Right lung (tissue), 5 donors: ENCODE measurements around the gene IPO11. TPM values are rescaled to one million over a fixed set of nuclear protein-coding genes. Genes with fewer than 3 reads are reported as not detected.
"Not testable (repeated sequence)": the region's sequence is repeated elsewhere in the genome, so short reads cannot be mapped to it uniquely, and the experiment has no call there.

Experiments
- DNase-seq, 2 donors: peaks; one replicate each; pipeline ENCODE4 v3.0.0-alpha.2; 2013
- polyA plus RNA-seq, 5 donors: library from polyadenylated mRNA; unstranded; fragments of 120-200 nt; gene quantifications; one replicate each; pipeline versions ENCODE4 v1.2.1 to v1.2.3, GENCODE V29; 2013; ENCODE audit warnings: inconsistent platforms in 1 of 5, low replicate concordance in 1 of 5; ENCODE audit not compliant: insufficient read length in 5 of 5, insufficient read depth in 1 of 5

Gene IPO11
- polyA plus RNA-seq, 5 donors, result 29.4 to 44.7 (median 41.1) TPM

DNA sequence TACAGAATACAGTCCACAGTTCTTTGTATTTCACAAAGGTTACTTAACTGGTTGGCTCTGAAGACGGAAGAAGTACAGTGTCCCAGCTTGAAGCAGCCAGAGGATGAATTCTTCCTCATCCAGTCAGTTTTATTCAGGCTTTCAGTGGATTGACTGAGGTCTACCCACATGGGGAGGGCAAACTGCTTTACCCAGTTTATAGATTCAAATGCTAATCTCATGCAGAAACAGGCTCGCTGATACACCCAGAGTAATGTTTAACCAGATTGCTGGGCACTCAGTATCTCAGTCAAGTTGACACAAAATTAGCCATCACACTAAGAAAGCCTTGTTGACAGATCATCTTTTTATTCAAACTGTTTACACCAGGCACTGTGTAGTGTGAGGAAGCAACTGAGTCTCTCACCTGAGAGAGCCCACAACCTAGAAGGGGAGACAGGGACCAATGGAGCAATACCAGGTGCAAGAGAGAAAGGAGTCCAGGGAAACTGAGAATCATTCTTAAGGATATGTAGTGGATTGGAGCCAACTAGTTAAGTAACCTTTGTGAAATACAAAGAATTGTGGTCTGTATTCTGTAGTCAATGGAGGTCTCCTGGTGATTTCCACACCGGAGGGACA lies 181.9 kb downstream of the IPO11 start:
- DNase-seq, result no peak

DNA sequence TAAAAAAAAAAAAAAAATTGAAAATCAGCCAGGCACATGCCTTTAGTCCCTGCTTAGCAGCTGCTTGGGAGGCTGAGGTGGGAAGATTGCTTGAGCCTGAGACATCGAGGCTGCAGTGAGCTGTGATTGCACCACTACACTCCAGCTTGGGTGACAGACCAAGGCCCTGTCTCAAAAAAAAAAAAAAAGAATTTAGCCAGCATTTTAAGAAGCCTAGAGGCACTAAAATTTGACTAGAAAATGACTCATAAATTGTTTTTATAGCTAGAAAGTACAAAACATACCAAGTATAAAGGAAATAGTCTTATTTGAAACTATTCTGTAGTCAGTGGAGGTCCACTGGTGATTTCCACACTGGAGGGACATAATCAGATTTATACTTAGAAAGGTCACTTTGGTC lies 183.5 kb downstream of the IPO11 start:
- no peak for DNase-seq

DNA sequence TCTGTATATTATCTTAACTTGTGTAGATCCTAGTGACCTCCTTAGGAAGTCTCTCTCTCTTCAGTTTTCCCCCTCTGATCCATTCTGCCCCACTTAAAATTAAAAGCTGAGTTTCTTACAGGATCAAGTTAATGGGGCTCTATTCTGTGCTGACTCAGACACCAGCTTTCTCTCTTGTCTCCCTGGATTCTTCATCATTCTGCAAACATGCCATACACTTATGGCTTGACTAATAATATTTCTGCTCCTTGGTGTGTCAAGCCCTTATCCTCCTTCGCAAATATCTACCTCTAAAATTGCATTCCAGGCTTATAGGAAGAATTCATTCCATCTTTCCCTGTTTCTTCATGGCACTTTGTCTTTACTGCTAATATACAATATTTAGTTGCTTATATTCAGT lies 184.1 kb downstream of the IPO11 start:
- DNase-seq, result no peak

DNA sequence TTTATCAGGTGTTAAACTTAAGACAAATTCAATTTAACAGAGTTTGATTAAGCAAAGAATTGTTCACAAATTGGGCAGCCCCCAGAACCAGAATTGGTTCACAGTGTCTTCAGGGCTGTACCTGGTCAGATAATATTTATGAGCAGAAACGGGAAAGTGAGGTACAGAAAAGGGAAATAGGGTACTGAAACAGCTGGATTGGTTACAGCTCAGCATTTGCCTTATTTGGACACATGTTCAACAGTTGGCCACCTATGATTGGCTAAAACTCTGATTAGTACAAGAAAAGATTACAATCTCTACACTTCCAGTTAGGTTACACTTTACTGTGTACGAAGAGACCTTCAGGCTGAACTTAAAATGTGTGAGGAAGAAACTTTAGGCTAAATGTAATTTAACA lies 184.8 kb downstream of the IPO11 start:
- DNase-seq, result no peak

DNA sequence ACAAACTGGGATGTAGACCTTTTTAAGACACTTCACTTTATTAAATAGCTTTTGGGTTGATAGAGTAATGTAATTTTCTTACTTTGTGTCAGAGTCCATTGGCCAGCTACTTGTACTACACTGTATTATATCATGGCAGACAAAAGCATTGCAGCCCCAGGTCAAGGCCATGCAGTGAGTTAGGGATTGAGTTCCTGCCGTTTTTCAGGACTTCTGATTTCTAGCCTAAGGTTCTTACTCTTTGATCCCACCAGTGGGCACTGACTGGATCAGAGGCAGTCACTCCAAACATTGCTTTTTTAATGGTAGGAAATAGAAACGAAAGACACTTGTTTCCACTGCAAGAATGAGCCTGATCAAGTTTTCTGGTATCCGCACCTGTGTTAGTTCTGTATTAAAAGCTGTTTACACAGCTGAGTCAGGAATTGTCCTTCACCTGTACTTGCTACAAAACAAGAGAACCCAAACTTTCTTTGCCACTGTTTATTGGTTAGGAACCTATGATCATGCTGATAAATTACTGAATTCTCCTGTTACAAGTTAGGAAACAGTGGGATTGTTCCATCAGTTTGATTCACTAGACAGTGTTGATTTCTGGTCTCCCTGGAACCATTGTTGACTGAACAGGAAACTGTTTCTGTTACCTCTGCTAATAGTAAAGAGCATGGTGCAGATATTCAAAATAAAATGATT lies 188.1 kb downstream of the IPO11 start:
- no peak for DNase-seq

DNA sequence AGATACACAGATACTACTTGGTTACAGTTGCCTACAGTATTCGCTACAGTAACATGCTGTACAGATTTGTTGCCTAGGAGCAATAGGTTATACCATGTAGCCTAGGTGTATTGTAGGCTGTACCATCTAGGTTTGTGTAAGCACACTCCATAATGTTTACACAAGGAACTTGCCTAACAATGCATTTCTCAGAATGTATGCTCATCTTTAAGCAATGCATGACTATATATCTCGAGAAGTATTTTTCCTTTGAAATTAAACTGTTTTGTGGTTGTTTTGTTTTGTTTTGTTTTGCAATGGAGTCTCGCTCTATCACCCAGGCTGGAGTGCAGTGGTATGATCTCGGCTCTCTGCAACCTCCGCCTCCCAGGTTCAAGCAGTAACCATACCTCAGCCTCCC lies 191.4 kb downstream of the IPO11 start:
- no peak for DNase-seq

DNA sequence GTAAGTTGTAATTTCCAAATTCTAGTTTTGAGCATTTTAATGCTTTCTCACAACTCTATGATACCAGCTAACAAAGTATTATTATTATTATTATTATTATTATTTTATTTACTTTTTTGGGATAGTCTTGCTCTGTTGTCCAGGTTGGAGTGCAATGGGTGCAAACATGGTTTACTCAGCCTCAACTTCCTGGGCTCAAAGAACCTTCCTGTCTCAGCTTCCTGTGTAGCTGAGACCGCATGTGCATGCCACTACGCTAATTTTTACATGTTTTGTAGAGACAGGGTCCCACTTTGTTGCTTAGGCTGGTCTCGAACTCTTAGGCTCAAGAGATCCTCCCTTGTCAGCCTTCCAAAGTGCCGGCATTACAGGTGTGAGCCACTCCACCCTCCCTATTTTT lies 193.1 kb downstream of the IPO11 start:
- no peak for DNase-seq

DNA sequence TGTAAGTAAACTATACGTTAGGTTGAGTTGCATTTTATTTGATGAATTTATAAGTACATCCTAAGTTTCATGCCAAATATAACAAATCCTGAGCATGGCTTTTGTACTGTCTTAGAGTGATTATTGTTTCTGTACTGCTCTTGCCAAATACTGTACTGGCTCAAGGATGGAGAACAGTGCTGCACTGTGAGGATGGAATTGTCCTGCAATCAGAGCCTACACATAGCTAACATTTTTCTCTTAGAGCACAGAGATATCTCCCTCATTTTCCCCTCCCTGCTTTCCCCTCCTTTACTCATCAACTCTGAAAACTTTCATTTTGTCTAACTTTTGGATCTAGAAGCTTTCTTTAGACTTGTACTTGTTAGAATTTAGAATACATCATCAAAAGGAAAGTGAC lies 194.3 kb downstream of the IPO11 start:
- DNase-seq, result no peak

DNA sequence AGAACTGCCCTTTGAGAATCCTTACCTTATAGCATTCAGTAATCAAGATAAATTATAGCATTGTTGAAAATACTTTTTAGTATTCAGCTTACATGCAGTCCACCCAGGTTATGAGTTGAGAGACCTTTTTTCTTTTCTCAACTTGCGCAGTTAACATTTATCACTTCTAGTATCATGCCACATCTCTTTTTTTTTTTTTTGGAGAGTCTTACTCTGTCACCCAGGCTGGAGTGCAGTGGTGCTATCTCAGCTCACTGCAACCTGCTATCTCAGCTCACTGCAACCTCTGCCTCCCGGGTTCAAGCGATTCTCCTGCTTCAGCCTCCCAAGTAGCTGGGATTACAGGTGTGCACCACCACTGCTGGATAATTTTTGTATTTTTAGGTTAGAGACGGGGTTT lies 195.1 kb downstream of the IPO11 start:
- no peak for DNase-seq

DNA sequence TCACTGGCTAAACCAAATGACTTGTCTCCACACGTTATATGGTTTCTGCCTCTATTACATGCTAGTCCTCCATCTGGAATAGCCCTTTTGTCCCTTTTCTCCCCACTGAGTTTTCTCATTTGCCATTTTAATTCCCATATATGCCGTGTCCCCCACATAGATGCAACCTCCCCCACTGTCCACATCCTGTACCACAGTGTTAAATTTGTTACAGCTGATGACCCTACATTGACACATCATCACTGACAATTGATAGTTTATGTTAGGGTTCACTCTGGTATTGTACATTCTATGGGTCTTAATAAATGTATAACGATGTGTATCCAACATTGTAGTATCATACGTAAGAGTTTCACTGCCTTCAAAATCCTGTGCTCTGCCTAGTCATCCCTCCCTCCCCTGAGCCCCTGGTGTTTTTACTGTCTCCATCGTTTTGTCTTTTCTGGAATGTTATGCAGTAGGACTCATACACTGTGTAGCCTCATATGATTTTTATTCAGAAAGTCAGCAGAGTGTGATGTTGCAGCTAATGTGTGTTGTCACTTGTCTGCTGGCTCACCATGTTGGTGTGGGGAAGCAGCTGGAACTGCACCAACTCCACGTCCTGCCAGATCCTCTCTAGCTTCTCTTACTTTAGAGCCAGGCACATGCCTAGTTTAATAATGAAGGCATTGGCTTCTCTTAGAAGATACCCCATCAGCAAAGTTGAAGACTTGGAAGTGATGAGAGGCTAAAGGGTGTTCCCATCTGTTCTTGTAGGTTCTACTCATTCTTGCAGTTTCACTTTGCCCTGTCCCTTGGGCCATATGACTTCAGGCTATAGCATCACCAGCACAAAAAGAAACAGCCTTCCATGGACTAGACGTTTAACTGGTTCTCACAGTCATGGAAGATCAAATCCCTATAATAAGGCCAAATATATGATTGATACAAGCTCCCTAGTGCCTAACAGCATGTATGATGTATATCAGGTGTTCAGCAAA lies 196.3 kb downstream of the IPO11 start:
- no peak for DNase-seq

DNA sequence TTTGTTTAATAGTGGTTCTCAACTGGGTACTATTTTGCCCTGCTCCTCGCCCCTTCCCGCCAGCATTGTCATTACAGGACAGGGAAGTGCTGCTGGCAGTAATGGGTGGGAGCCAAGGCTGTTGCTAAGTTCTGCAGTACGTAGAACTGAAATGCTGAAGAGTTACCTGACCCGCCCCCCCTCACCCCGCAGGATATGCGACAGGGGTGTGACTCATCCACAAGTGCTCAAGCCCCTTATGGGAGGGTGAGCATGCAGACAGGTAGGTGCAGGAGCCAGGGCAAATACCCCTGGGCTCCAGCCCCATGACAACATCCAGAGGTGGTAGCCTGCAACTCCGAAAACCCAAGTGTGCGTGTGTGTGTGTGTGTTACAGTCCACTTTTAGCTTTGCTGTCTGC lies 201.8 kb downstream of the IPO11 start:
- no peak for DNase-seq

DNA sequence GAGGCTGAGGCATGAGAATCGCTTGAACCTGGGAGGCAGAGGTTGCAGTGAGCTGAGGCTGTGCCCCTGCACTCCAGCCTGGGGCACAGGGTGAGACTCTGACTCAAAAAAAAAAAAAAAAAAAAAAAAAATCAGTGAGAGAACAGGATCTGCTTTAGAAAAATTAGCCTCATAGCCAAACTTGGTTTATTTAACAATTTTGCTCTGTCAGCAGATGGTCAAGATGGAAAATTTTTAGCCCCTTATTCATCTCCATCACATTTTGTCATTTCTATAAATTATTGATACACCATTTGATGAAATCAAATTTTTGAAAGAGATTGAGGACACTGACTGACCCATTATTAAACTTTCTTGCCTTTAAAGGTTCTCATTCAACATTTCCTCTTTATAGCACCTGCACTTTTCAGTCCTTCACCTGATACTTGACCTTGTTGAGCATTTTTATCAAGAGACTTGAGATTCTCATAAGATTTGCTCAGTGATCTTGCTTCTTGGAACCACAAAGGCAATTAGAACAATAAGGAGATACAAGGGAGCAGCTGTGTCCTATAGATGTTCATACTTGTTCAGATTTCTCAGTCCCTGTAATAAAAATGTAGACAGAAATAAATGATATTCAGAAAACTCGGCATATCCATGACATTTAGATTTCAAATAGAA lies 204.2 kb downstream of the IPO11 start:
- no peak for DNase-seq

DNA sequence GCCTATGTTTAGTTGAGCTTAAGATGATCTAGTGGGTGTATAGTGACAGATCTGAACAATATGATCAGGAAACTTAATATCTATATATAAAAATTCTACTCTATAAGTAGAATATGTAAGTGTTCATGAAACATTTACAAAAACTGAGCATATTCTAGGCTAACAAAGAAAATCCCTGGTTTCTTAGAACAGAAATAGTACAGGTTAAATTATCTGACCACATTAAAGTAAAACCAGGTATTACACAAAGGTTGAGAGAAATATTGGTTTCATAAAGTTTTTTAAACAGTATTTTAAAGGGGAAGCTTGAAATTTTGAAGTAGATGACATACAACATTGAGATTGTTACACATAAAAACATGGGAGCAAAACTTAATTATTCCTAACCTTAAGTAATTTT lies 205.4 kb downstream of the IPO11 start:
- no peak for DNase-seq

DNA sequence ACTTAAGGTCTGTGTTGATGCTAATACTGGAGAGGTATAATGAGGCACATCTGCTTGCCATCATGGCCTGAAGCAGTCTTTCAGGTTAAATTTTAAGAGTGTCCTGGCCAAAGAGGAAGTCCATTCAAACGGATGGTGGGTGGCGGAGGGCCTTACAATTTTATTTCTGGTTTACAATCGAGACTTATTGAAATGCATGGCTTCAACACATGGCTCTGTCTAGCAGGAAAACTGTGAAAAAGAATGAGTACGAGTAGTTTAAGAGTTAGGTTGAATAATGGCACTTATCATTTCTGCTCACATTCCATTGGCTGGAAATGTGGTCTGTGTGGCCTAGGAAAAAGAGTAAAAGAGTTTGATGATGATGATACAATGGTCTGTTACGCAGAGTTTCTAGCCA lies 208.2 kb downstream of the IPO11 start:
- DNase-seq, result no peak

DNA sequence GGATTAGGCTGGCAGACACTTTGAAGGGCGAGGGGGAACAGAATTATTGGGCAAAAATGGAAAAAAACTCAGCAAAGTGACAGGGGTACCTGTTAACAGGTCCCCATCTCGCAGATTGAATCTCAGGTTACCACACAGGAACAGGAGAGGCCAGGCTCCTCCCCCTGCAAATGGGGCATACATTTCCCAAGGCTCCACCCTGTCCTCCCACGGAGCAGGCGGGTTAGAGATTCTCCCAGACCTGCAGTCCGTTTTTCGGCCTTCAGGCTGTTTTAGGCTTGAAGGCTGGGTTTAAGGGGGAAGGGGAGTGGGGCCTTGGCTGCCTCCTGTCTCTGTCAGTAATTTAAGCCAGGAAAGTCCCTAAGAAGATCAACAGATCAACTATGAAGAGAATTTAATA lies 208.7 kb downstream of the IPO11 start:
- no peak for DNase-seq

DNA sequence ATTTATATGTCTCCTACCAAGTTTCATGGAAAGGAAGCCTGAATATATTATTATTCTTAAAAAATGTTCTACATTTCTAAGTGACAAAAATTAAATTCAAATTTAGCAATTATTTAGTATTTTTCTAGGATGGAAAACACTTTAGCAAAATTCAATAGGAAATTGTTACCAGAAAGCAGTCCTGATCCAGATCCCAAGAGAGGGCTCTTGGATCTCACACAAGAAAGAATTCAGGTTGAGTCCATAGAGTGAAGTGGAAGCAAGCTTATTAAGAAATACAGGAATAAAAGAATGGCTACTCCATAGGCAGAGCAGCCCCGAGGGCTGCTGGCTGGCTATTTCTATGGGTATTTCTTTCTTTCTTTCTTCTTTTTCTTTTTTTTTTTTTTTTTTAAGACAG lies 210.7 kb downstream of the IPO11 start:
- no peak for DNase-seq

DNA sequence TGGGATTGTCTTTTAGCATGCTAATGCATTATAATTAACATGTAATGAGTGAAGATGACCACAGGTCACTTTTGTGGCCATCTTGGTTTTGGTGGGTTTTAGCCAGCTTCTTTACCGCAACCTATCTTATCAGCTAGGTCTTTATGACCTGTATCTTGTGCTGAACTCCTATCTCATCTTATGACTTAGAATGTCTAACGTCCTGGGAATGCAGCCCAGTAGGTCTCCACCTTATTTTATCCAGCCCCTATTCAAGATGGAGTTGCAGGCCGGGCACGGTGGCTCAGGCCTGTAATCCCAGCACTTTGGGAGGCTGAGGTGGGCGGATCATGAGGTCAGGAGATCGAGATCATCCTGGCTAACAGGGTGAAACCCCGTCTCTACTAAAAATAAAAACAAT lies 211.9 kb downstream of the IPO11 start:
- not testable (repeated sequence) for DNase-seq

DNA sequence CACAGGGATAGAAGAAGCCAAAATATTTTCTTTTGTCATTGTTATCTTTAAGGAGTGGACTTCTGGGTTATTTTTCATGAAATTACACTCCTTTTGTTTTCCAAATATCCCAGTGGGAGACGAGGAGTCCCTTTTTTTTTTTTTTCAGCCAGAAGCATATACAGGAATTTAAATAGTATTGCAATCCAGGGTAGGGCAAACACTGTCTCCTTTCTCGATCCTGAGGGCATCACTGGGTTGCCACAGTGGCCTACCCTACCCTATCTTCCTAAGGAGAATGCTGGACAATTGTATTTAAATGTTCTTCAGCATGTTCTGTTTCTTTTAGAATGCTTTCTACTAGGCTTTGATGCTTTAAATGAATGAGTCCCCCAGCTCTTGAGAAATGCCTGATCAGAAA lies 214.0 kb downstream of the IPO11 start:
- no peak for DNase-seq

DNA sequence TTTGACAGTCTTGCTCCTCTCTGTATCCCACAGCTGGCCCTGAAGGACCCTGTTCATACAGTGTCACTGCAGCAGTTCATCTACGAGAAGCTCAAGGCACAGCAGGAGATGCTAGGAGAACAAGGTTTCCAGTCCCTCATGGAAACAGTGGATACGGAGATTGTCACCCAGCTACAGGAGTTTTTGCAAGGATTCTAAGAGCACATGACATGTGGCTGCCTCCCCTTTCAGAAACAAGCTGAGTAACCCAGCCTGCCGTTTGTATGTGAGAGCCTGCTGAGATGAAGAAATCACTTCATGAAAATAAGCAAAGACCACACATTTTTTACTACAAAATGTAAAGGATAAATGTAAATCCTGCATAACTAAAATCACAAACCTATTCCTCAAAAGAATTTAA lies 214.6 kb downstream of the IPO11 start:
- no peak for DNase-seq

DNA sequence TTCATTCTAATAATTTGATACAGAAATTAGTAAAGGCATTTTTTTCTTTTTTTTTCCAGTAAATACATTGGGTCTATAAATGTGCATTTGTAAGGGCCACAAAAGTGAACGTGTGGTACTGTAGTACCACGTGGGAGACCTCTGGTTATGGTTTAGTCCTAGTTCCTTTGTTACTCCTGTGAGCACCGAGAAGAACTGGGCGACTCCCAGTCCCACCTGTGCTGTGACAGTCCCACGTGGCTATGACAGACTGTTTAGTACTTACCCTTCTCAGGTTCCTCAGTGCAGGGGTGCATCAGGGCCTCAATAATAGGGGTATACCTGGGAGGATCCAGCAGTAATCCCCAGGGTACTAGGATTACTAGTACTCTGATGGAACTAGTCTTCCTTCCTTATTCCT lies 215.3 kb downstream of the IPO11 start:
- no peak for DNase-seq

DNA sequence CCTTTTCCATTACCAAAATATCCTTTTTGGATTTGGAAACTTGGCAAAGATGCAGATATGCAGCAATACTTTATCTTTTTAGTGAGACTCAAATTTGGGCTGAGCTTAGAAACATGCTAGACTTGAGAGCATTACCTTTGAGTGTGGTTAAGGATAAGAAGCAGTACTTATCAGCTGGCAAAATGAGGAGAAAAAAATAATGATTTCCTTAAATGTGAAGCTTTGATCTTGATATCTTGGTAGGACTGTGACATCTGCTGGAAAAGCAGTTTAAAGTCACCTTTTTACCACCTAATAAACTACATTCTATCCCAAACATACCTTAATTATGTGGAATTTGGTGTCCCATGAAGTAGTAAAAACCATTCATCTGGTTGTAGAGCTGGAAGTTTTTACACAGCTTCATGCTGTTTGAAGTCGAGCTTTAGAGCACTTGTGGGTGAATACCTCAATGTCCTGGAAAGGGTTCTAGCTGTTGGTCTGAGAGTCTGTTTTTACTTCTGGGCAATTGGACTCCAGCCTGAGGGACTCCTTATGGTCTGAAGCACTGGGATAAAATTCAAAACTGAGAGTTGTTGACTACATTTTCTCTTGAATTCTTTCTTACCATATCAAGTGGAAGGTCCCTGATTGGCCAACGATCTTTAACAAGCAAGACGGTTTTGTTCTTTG lies 219.5 kb downstream of the IPO11 start:
- no peak for DNase-seq

DNA sequence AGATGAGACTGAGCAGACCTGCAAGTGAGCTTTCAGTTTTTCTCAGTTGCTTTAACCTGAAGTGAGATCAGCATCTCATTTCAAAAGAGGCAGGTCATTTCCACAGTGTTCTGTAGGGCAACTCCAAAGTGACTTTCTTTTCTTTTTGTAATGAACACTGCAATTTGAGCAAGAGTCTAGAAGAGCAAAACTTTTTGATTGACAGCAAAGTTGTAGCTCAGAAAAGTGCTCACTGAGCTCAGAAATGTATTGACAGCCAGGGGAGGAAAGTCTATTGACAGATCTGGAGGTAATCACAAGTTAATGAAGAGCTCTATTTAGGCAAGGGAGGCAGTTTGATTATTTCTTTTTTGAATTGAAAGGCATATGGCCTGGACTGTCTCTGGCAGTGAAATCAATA lies 220.7 kb downstream of the IPO11 start:
- no peak for DNase-seq
